Adrenal gland (tissue), 12 donors: ENCODE measurements around the gene RAB40C. TPM values are rescaled to one million over a fixed set of nuclear protein-coding genes. Genes with fewer than 3 reads are reported as not detected.

Experiments
- DNase-seq, 7 donors: peaks; one replicate each; pipeline ENCODE4 v3.0.0-alpha.2; 2019 to 2020
- H3K27ac ChIP-seq, 5 donors: fragments of 200-600 bp; sonication (generic) in 4 of 5; 1 replicate in 3 of 5; 2 replicates in 2 of 5; pipeline versions ENCODE4 v1.5.1 to v1.8.0; 2016 to 2020; ENCODE audit warnings: mild to moderate bottlenecking in 1 of 5
- H3K27me3 ChIP-seq: fragments of 200-600 bp; 2 replicates; pipeline ENCODE4 v1.8.0; 2021
- H3K36me3 ChIP-seq, 2 donors: fragments of 200-600 bp; replicated peaks in 1 of 2; 1 replicate in 1 of 2; 2 replicates in 1 of 2; pipeline versions ENCODE4 v1.5.1 to v1.8.0; 2018 to 2022
- H3K4me1 ChIP-seq, 2 donors: fragments of 200-600 bp; replicated peaks in 1 of 2; 1 replicate in 1 of 2; 2 replicates in 1 of 2; pipeline versions ENCODE4 v1.5.1 to v1.8.0; 2018 to 2021
- H3K4me3 ChIP-seq, 4 donors: fragments of 200-600 bp; sonication (generic) in 3 of 4; one replicate each; pipeline ENCODE4 v1.5.1; 2016 to 2018
- H3K9me3 ChIP-seq, 3 donors: fragments of 200-600 bp; sonication (generic) in 1 of 3; replicated peaks in 1 of 3; 1 replicate in 2 of 3; 2 replicates in 1 of 3; pipeline versions ENCODE4 v1.5.1 to v1.8.0; 2016 to 2021
- CTCF ChIP-seq, 6 experiments: fragments of 450-650 bp in 4 of 6; fragments of 200-600 bp in 2 of 6; sonication (generic) in 1 of 6; IDR thresholded peaks; 1 replicate in 5 of 6; 2 replicates in 1 of 6; pipeline versions ENCODE4 v1.5.1 to v1.8.0; 2016 to 2021; ENCODE audit warnings: antibody characterized with exemption in 6 of 6, mild to moderate bottlenecking in 2 of 6, moderate library complexity in 1 of 6
- POLR2A ChIP-seq, 2 donors: fragments of 450-650 bp; IDR thresholded peaks; one replicate each; pipeline ENCODE4 v1.6.1; 2017; ENCODE audit warnings: antibody characterized with exemption in 2 of 2, mild to moderate bottlenecking in 2 of 2, moderate library complexity in 1 of 2
- WGBS, 4 donors: extraction: QIAGEN DNeasy Blood & Tissue Kit in 2 of 4; methylation state at CpG; one replicate each; pipeline versions ENCODE4 v1.1.5 to v1.1.7; 2013 to 2017; 5-methylcytosine and 5-hydroxymethylcytosine counted together
- intact Hi-C, 2 donors: fragments of 100-400 bp; cut with DNase I; formaldehyde crosslinking; loops; one replicate each; pipeline versions ENCODE4 v1.14.1 to v1.15.0; 2022 to 2023
- polyA plus RNA-seq, 3 donors: library from polyadenylated mRNA; stranded (reverse); fragments of 200-250 nt in 2 of 3; fragments of 350-450 nt in 1 of 3; fragmentation: Illumina TruSeq in 1 of 3; extraction: RNeasy Lipid Tissue Mini Kit (QIAGEN cat#74804) in 1 of 3; gene quantifications; one replicate each; pipeline ENCODE4 v1.2.3, GENCODE V29; 2013 to 2014
- total RNA-seq, 9 donors: library from RNA; depleted of rRNA in 4 of 9; stranded (reverse); fragments of >200 nt in 4 of 9; fragments of 120-200 nt in 1 of 9; fragmentation: NEBNext Ultra II Directional in 1 of 9; extraction: Animal tissue kit (Norgen Biotek cat#: 25700) in 1 of 9; gene quantifications; one replicate each; pipeline versions ENCODE4 v1.1.0 to v1.2.4, GENCODE V29; 2013 to 2023
- donor health status: healthy with polysubstance abuse.
- donor health status: Bipolar disorder and iron deficiency.
- donor health status: DM: yes; HTN: yes; CAD: no.
- donor health status: DM: no; HTN: no; CAD: no.
- donor health status: DM: no; HTN: no; CAD: no.
- donor health status: DM: yes; HTN: yes; CAD: no.

Gene RAB40C
- total and polyA plus RNA-seq, 12 donors, result 2.3 to 36.2 (median 15.8) TPM

- Histone ChIP-seq H3K27ac (peak overlapping the region; percentile 72 to 89 (median 85)), H3K4me3 (no peak overlapping the region), H3K9me3 (no peaks in the 10 kb centered on the region), H3K4me1 (peaks cover 7 to 18% of the 10 kb centered on the region in 2 donors), H3K36me3 (peaks cover 0 to 16% of the 10 kb centered on the region in 2 donors), H3K27me3 (no peaks in the 10 kb centered on the region)
- peak in 2 of 7 donors; percentile 30 to 39 for DNase-seq
- TF ChIP-seq POLR2A (IDR thresholded peaks at IDR 0.05), result no peak
- no peak for TF ChIP-seq CTCF (IDR thresholded peaks at IDR 0.05)
- intact Hi-C loops, result no loop called here
- WGBS, 4 donors, result 83 to 91% (median 89%) methylated on average over 12 to 35 of the region's 35 CpGs
Observed at GRCh38 chr16:625977-626765, 36.3 kb downstream of the RAB40C start.

- 56 to 82% (median 66%) methylated on average over 20 to 29 of the region's 29 CpGs for WGBS, 4 donors
- Histone ChIP-seq H3K9me3 (no peaks in the 10 kb centered on the region), H3K27me3 (no peaks in the 10 kb centered on the region), H3K4me3 (no peak overlapping the region), H3K27ac (peak overlapping the region; percentile 72 to 89 (median 85)), H3K36me3 (peaks cover 0 to 16% of the 10 kb centered on the region in 2 donors), H3K4me1 (peaks cover 7 to 20% of the 10 kb centered on the region in 2 donors)
- TF ChIP-seq CTCF (IDR thresholded peaks at IDR 0.05), result no peak
- TF ChIP-seq POLR2A (IDR thresholded peaks at IDR 0.05), result peak in 1 of 2 donors; percentile 89
- DNase-seq, result peak; percentile 88 to 98 (median 95)
- intact Hi-C loops, result no loop called here
Observed at GRCh38 chr16:626787-627453, 37.1 kb downstream of the RAB40C start.

- peaks cover 7 to 20% of the 10 kb centered on the region in 2 donors for H3K4me1 ChIP-seq
- peak overlapping the region in 2 of 5 donors; percentile 87 to 89 for H3K27ac ChIP-seq
- intact Hi-C loops, result no loop called here
- 86 to 96% (median 88%) methylated on average over 9 to 50 of the region's 50 CpGs for WGBS, 4 donors
- no peak for TF ChIP-seq POLR2A (IDR thresholded peaks at IDR 0.05)
- TF ChIP-seq CTCF (IDR thresholded peaks at IDR 0.05), result no peak
- H3K4me3 ChIP-seq, result no peak overlapping the region
- no peaks in the 10 kb centered on the region for H3K9me3 ChIP-seq
- DNase-seq, result peak in 5 of 7 donors; percentile 48 to 67 (median 52)
- peaks cover 0 to 16% of the 10 kb centered on the region in 2 donors for H3K36me3 ChIP-seq
- H3K27me3 ChIP-seq, result no peaks in the 10 kb centered on the region
Observed at GRCh38 chr16:627454-628239, 37.8 kb downstream of the RAB40C start.
